PC-9 (cell line): ENCODE measurements around the gene VGF. TPM values are rescaled to one million over a fixed set of nuclear protein-coding genes. Genes with fewer than 3 reads are reported as not detected.

ENCODE experiments used
- BruUV-seq: library from RNA; stranded (reverse); fragments of 400-500 nt; replicated peaks from 2 replicates; lab custom pipeline; 2021; lab: Mats Ljungman, UMichigan
- CTCF ChIA-PET: fragments of 300-600 bp; sonication (Branson Sonifier 250); formaldehyde crosslinking; loops from one replicate; lab custom pipeline; 2022; ENCODE audit warnings: antibody characterized with exemption; lab: Charles Lee
- POLR2A ChIA-PET: fragments of 300-600 bp; sonication (Branson Sonifier 250); formaldehyde crosslinking; loops from one replicate; lab custom pipeline; 2022; ENCODE audit warnings: antibody characterized with exemption; ENCODE audit not compliant: unreplicated experiment; lab: Charles Lee
- DNase-seq, 2 experiments: peaks; one replicate each; pipeline versions ENCODE4 v3.0.0 to v3.0.0-alpha.2; 2015 to 2022; ENCODE audit warnings: mixed read lengths in 1 of 2
- H2AFZ ChIP-seq: fragments of 200-600 bp; sonication (generic); 2 replicates; pipeline ENCODE4 v1.8.1; 2017; ENCODE audit warnings: antibody characterized with exemption
- H3F3A ChIP-seq: fragments of 200-600 bp; sonication (generic); 2 replicates; pipeline ENCODE4 v1.8.1; 2017; ENCODE audit warnings: antibody characterized with exemption, mild to moderate bottlenecking, low read depth; ENCODE audit not compliant: insufficient read depth
- H3K27ac ChIP-seq: fragments of 200-600 bp; sonication (generic); 2 replicates; pipeline ENCODE4 v1.6.1; 2016; ENCODE audit warnings: mixed run types
- H3K27me3 ChIP-seq: fragments of 200-600 bp; sonication (generic); 2 replicates; pipeline ENCODE4 v1.6.1; 2016; ENCODE audit warnings: low read depth, mixed run types; ENCODE audit not compliant: insufficient read depth
- H3K36me3 ChIP-seq: fragments of 200-600 bp; sonication (generic); 2 replicates; pipeline ENCODE4 v1.6.1; 2016; ENCODE audit warnings: low read depth, mixed run types
- H3K4me1 ChIP-seq: fragments of 200-600 bp; sonication (generic); replicated peaks from 2 replicates; pipeline ENCODE4 v1.6.1; 2016; ENCODE audit warnings: mixed run types; ENCODE audit not compliant: insufficient read depth
- H3K4me2 ChIP-seq: fragments of 200-600 bp; sonication (generic); 2 replicates; pipeline ENCODE4 v1.6.1; 2017; ENCODE audit warnings: mixed run types
- H3K4me3 ChIP-seq: fragments of 200-600 bp; sonication (generic); 2 replicates; pipeline ENCODE4 v1.6.1; 2016; ENCODE audit warnings: mixed run types
- H3K79me2 ChIP-seq: fragments of 200-600 bp; sonication (generic); 2 replicates; pipeline ENCODE4 v1.6.1; 2017; ENCODE audit warnings: low read depth, mixed run types
- H3K9me2 ChIP-seq: fragments of 200-600 bp; sonication (generic); 2 replicates; pipeline ENCODE4 v1.8.1; 2017; ENCODE audit warnings: mild to moderate bottlenecking; ENCODE audit not compliant: insufficient read depth
- H3K9me3 ChIP-seq: fragments of 200-600 bp; sonication (generic); 2 replicates; pipeline ENCODE4 v1.8.1; 2016; ENCODE audit warnings: low read depth; ENCODE audit not compliant: insufficient read depth
- H4K20me1 ChIP-seq: fragments of 200-600 bp; sonication (generic); 2 replicates; pipeline ENCODE4 v1.8.1; 2017; ENCODE audit not compliant: insufficient read depth
- EZH2 ChIP-seq: fragments of 200-600 bp; sonication (generic); IDR thresholded peaks from 2 replicates; pipeline ENCODE4 v1.8.0; 2017; ENCODE audit warnings: antibody characterized with exemption, low read depth
- intact Hi-C: fragments of 100-400 bp; cut with micrococcal nuclease; formaldehyde crosslinking; loops from one replicate; pipeline ENCODE4 v1.10.0; 2022; ENCODE audit not compliant: unreplicated experiment
- total RNA-seq: library from RNA; stranded (reverse); gene quantifications from 2 replicates; pipeline ENCODE4 v1.2.3, GENCODE V29; 2021
- TF ChIP-seq, protein P1 (sequence below): fragments of 200-600 bp; sonication (generic); conservative IDR thresholded peaks from 2 replicates; pipeline ENCODE4 v1.6.1; 2017; ENCODE audit warnings: mixed run types, antibody characterized with exemption, mild to moderate bottlenecking, moderate library complexity

Gene VGF
- total RNA-seq, 1 experiment from 2014 or later: 2.1 TPM

DNA sequence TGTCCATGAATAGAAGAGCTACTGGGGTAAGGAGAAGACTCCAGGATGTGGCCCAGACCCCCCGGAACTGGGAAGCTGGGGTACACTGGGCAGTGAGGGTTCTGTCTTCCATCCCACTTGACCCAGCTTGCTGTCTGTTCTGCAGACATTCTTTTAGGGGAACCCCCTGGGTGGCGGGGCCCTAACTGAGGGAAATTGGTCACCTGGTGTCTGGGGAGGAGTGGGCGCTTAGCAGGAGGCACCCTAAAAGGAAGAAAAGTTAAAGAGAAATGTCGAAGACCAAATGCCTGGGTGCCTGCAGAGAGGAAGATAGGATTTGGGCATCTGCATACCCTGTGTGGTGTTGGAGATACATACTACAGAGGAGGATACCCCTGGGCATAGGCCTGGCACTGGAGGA, 10.1 kb downstream of the VGF start:
- TF ChIP-seq EZH2: no peak
- TF ChIP-seq, protein P1, sequence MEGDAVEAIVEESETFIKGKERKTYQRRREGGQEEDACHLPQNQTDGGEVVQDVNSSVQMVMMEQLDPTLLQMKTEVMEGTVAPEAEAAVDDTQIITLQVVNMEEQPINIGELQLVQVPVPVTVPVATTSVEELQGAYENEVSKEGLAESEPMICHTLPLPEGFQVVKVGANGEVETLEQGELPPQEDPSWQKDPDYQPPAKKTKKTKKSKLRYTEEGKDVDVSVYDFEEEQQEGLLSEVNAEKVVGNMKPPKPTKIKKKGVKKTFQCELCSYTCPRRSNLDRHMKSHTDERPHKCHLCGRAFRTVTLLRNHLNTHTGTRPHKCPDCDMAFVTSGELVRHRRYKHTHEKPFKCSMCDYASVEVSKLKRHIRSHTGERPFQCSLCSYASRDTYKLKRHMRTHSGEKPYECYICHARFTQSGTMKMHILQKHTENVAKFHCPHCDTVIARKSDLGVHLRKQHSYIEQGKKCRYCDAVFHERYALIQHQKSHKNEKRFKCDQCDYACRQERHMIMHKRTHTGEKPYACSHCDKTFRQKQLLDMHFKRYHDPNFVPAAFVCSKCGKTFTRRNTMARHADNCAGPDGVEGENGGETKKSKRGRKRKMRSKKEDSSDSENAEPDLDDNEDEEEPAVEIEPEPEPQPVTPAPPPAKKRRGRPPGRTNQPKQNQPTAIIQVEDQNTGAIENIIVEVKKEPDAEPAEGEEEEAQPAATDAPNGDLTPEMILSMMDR: no peak
- POLR2A ChIA-PET: interaction anchor here (0.5 to 0.6 kb wide), 2 partner anchors 45 to 55 kb away, joined by 3 to 5 read pairs; no protein-coding TSS in a partner anchor
- H3K4me1 ChIP-seq: peaks cover 50% of the 10 kb centered on the region
- H4K20me1 ChIP-seq: no peaks in the 10 kb centered on the region
- H3K36me3 ChIP-seq: peaks cover 13% of the 10 kb centered on the region
- CTCF ChIA-PET: interaction anchor here (0.6 kb wide), 1 partner anchor 1027 kb away, joined by 4 read pairs; no protein-coding TSS in a partner anchor
- H3F3A ChIP-seq: peaks cover 36% of the 10 kb centered on the region
- H3K4me3 ChIP-seq: peak overlapping the region; percentile 84
- no peaks in the 10 kb centered on the region for H3K27me3 ChIP-seq
- H3K27ac ChIP-seq: peak overlapping the region; percentile 54
- H3K9me2 ChIP-seq: no peaks in the 10 kb centered on the region
- peak overlapping the region; percentile 97 for H3K4me2 ChIP-seq
- H2AFZ ChIP-seq: peak overlapping the region; percentile 76; the same call in 1 of the 2 replicates
- no peak for DNase-seq
- no peaks in the 10 kb centered on the region for H3K9me3 ChIP-seq
- BruUV-seq: TSS peak; percentile 30
- intact Hi-C loops: no loop called here
- H3K79me2 ChIP-seq: peaks cover 40% of the 10 kb centered on the region

DNA sequence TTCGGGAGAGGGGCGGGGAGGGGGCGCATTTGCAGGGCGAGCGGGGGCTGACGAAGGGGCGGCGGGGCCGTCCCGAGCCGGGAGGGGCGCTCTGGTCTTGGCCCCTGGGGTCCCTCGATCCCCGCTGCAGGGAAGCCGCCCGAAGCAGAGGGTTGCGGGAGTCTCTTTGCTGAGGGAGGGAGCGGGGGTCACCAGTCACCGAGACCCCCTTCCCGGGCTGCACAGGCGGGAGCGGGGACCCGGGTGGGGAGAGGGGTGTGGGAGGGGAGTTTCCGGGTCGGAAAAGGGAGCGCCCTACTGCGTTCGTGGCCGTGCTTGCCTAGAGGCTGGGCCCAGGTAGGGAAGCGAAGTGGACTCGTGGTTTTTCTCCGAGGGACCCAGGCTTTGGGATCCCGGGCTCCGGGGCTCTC, 10.7 kb downstream of the VGF start:
- peak overlapping the region; percentile 54 for H3K27ac ChIP-seq
- H3K9me2 ChIP-seq: no peaks in the 10 kb centered on the region
- no TSS peak for BruUV-seq
- no peaks in the 10 kb centered on the region for H3K27me3 ChIP-seq
- H3K4me3 ChIP-seq: peak overlapping the region; percentile 84
- peaks cover 32% of the 10 kb centered on the region for H3F3A ChIP-seq
- H3K79me2 ChIP-seq: peaks cover 40% of the 10 kb centered on the region
- H2AFZ ChIP-seq: peak overlapping the region; percentile 76
- TF ChIP-seq, protein P1: no peak
- no peak for TF ChIP-seq EZH2
- H3K9me3 ChIP-seq: no peaks in the 10 kb centered on the region
- no peaks in the 10 kb centered on the region for H4K20me1 ChIP-seq
- peak in 1 of 2 experiments; percentile 27 for DNase-seq
- intact Hi-C loops: no loop called here
- ChIA-PET POLR2A (interaction anchor here (0.5 kb wide), 1 partner anchor 45 kb away, joined by 3 read pairs; no protein-coding TSS in a partner anchor), CTCF (no interaction called here)
- peaks cover 13% of the 10 kb centered on the region for H3K36me3 ChIP-seq
- H3K4me2 ChIP-seq: peak overlapping the region; percentile 97
- peaks cover 44% of the 10 kb centered on the region for H3K4me1 ChIP-seq

DNA sequence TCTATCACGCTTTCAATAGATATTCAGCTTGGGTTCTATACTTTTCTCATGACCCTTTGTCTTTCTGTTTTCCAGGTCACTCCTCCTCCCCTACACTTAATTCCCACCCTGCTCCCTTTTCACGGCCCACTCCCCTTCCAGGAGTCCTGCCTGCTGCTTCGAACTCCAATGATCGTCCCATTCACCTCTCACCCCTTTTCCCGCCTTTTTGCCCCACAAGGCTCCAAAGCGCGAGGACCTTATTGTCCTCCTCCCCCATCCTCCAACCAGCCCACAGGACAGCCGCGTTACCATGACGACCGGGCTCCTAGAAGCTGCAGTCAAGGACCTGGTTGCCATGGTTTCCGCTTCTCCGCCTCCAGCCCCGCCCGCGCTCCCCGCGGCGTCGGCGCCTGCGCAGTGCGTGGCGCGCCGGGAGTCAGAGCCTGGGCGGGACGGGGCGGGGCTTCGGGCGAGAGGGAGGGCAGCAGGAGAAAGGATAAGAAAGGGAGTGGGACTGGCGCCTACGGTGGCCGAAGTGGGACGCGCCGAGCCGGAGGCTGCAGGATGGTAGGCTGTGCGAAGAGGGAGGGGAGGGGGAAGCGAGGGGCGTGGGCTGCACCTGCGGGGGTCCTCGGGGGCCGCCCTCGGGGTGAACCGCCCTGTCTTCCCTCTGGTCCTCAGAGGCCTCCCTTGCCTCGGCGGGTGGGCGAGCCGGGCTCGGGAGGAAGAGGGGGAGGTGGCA, 11.2 kb downstream of the VGF start, which contains the start of gene AP1S1:
AP1S1 (plus strand) TSS at position 508 of the 724 bp plus-strand sequence; CDS start at position 547, 39 bp downstream.
- intact Hi-C loops: no loop called here
- Histone ChIP-seq H3K27me3 (no peaks in the 10 kb centered on the region), H4K20me1 (no peaks in the 10 kb centered on the region), H3F3A (peaks cover 32% of the 10 kb centered on the region), H3K4me1 (peaks cover 38% of the 10 kb centered on the region), H3K9me3 (no peaks in the 10 kb centered on the region), H3K9me2 (no peaks in the 10 kb centered on the region), H3K36me3 (peaks cover 13% of the 10 kb centered on the region), H3K4me3 (peak within 1 kb of the TSS; percentile 84), H3K79me2 (peaks cover 40% of the 10 kb centered on the region), H2AFZ (peak within 1 kb of the TSS; percentile 76), H3K4me2 (peak within 1 kb of the TSS; percentile 97), H3K27ac (peak within 1 kb of the TSS; percentile 54)
- TF ChIP-seq, protein P1: no peak
- no peak for TF ChIP-seq EZH2
- DNase-seq: peak; percentile 83 to 92
- BruUV-seq: no TSS peak
- CTCF ChIA-PET: interaction anchor here (0.6 kb wide), 1 partner anchor 129 kb away, joined by 3 read pairs; no protein-coding TSS in a partner anchor
- POLR2A ChIA-PET: no interaction called here
